K562 (cell line): ENCODE measurements around the gene MAPT. TPM values are rescaled to one million over a fixed set of nuclear protein-coding genes. Genes with fewer than 3 reads are reported as not detected.

ENCODE experiments used
- CEBPB ChIP-seq: fragments of 450-650 bp; IDR thresholded peaks from 2 replicates; pipeline ENCODE4 v1.6.1; 2016; ENCODE audit warnings: missing genetic modification characterization, missing compliant biosample characterization
- DNMT1 ChIP-seq: fragments of 450-650 bp; IDR thresholded peaks from 2 replicates; pipeline ENCODE4 v1.6.1; 2016; ENCODE audit warnings: antibody characterized with exemption, mild to moderate bottlenecking
- JUN ChIP-seq, 2 experiments: sonication (generic) in 1 of 2; formaldehyde crosslinking in 1 of 2; IDR thresholded peaks; 2 replicates each; pipeline versions ENCODE4 v1.6.1 to v1.8.0; 2012 to 2022; ENCODE audit warnings: borderline replicate concordance in 2 of 2, mild to moderate bottlenecking in 2 of 2, improper control_type of control experiment in 1 of 2, low read depth in 1 of 2, low read length in 1 of 2, missing genetic modification reagents in 1 of 2
- JUNB ChIP-seq: fragments of 450-650 bp; formaldehyde crosslinking; conservative IDR thresholded peaks from 2 replicates; pipeline ENCODE4 v1.4.0; 2020; ENCODE audit warnings: mild to moderate bottlenecking
- KLF13 ChIP-seq: fragments of 450-650 bp; IDR thresholded peaks from 2 replicates; pipeline ENCODE4 v1.6.1; 2016; ENCODE audit warnings: missing genetic modification characterization, low read depth, mild to moderate bottlenecking, missing compliant biosample characterization, moderate library complexity, borderline replicate concordance
- NEUROD1 ChIP-seq: fragments of 150-350 bp; IDR thresholded peaks from 2 replicates; pipeline ENCODE4 v1.6.1; 2014; ENCODE audit warnings: borderline replicate concordance, low read length, low read depth; ENCODE audit not compliant: partially characterized antibody
- NR2F6 ChIP-seq: fragments of 450-650 bp; formaldehyde crosslinking; IDR thresholded peaks from 2 replicates; pipeline ENCODE4 v1.4.0; 2020; ENCODE audit warnings: mild to moderate bottlenecking
- NUFIP1 ChIP-seq: fragments of 450-650 bp; IDR thresholded peaks from 2 replicates; pipeline ENCODE4 v1.6.1; 2018; ENCODE audit not compliant: partially characterized antibody
- POLR3A ChIP-seq: IDR thresholded peaks from 2 replicates; pipeline ENCODE4 v1.6.1; 2011; ENCODE audit warnings: borderline replicate concordance, mild to moderate bottlenecking, moderate library complexity; ENCODE audit not compliant: insufficient read length, insufficient read depth; ENCODE audit errors: extremely low read depth
- RAD21 ChIP-seq, 2 experiments: fragments of 250-450 bp in 1 of 2; fragments of 450-650 bp in 1 of 2; sonication (Bioruptor Pico) in 1 of 2; formaldehyde crosslinking in 1 of 2; IDR thresholded peaks in 1 of 2; conservative IDR thresholded peaks in 1 of 2; 2 replicates each; pipeline versions ENCODE4 v1.4.0 to v1.8.0; 2020 to 2022; ENCODE audit warnings: mild to moderate bottlenecking in 2 of 2, moderate library complexity in 1 of 2
- TCFL5 ChIP-seq: fragments of 250-450 bp; sonication (Bioruptor Pico); conservative IDR thresholded peaks from 2 replicates; pipeline ENCODE4 v1.6.1; 2021; ENCODE audit warnings: mild to moderate bottlenecking, moderate library complexity, matching md5 sums
- ZNF12 ChIP-seq: sonication (generic); formaldehyde crosslinking; IDR thresholded peaks from 2 replicates; pipeline ENCODE4 v1.4.0; 2020; ENCODE audit warnings: mild to moderate bottlenecking, missing genetic modification reagents
- ZNF212 ChIP-seq: fragments of 450-650 bp; formaldehyde crosslinking; IDR thresholded peaks from 2 replicates; pipeline ENCODE4 v1.4.0; 2020; ENCODE audit warnings: mild to moderate bottlenecking
- ZNF57 ChIP-seq: fragments of 450-650 bp; formaldehyde crosslinking; IDR thresholded peaks from 2 replicates; pipeline ENCODE4 v1.4.0; 2020; ENCODE audit warnings: mild to moderate bottlenecking, moderate library complexity
- ZNF77 ChIP-seq: fragments of 250-450 bp; sonication (Bioruptor Pico); IDR thresholded peaks from 2 replicates; pipeline ENCODE4 v1.5.0; 2020
- polyA plus RNA-seq, 8 experiments: library from polyadenylated mRNA; depleted of rRNA in 4 of 8; stranded (reverse) in 5 of 8; unstranded in 3 of 8; fragments of >200 nt; fragmentation: Nextera tagmentation in 2 of 8; fragmentation: Illumina TruSeq in 1 of 8; extraction: Ambion mirVana in 2 of 8; extraction: Trizol in 1 of 8; gene quantifications; 2 replicates each; pipeline versions ENCODE4 v1.2.1 to v1.2.3, GENCODE V29; 2011 to 2014; ENCODE audit warnings: inconsistent platforms in 1 of 8, missing spikeins in 1 of 8
- total RNA-seq, 7 experiments: library from RNA; depleted of rRNA in 6 of 7; stranded (reverse); fragments of >200 nt in 6 of 7; fragmentation: Illumina TruSeq in 2 of 7; extraction: Trizol in 2 of 7; gene quantifications; 2 replicates each; pipeline versions ENCODE4 v1.2.1 to v1.2.3, GENCODE V29; 2011 to 2021; ENCODE audit warnings: low replicate concordance in 1 of 7
- TF ChIP-seq, protein P1 (sequence below), 2 experiments: fragments of 450-650 bp; conservative IDR thresholded peaks; 2 replicates each; pipeline ENCODE4 v1.6.1; 2017; ENCODE audit warnings: mild to moderate bottlenecking in 2 of 2, moderate library complexity in 2 of 2
- TF ChIP-seq, protein P2 (sequence below): sonication (generic); formaldehyde crosslinking; IDR thresholded peaks from 2 replicates; pipeline ENCODE4 v1.8.0; 2022; ENCODE audit warnings: missing genetic modification reagents, mild to moderate bottlenecking, borderline replicate concordance
- TF ChIP-seq, protein P3 (sequence below): fragments of 250-450 bp; sonication (Bioruptor Pico); IDR thresholded peaks from 2 replicates; pipeline ENCODE4 v1.4.0; 2020; ENCODE audit warnings: mild to moderate bottlenecking, moderate library complexity
- TF ChIP-seq, protein P4 (sequence below), 2 experiments: fragments of 450-650 bp; IDR thresholded peaks; 2 replicates each; pipeline ENCODE4 v1.6.1; 2016

MAPT gene
- total and polyA plus RNA-seq, 9 of the 15 experiments (the other 6 are each of a cell fraction or from before 2014, with no cell fraction given) = 0.04 to 1.1 (median 0.36) TPM

DNA sequence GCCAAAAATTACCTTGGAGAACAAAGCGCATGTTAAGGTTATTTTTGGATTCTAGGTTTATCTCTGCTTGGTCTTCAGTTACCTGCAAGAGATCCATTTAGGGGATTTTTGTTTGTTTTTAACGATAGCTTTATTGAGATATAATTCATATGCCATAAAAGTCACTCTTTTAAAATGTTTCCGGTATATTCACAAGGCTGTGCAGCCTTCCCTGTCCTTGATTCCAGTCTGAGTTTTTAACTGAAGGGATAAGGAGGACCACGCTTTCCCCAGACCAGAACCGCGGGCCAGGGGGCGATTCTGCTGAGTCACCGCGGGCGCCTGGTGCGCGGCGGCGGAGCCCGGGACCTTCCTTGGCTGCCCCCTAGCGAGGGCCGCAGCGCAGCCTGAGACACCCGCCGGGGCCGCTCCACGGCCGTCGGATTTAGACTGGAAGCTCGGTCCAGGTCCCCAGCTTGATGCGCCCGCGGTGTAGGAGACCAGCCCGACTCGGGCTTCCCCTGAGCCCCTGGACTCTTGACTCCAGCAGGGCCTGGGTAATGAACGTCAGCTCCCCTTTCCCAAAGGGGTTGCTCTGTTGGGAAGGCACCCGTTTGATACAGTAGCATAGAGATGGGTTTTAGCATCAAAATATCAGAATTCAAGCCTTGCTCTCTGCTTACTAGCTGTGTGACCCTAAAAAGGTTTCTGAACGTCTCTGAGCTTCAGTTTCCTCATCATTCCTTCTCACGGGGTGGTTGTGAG lies 54.7 kb downstream of the MAPT start (continued):
- TF ChIP-seq, protein P1, sequence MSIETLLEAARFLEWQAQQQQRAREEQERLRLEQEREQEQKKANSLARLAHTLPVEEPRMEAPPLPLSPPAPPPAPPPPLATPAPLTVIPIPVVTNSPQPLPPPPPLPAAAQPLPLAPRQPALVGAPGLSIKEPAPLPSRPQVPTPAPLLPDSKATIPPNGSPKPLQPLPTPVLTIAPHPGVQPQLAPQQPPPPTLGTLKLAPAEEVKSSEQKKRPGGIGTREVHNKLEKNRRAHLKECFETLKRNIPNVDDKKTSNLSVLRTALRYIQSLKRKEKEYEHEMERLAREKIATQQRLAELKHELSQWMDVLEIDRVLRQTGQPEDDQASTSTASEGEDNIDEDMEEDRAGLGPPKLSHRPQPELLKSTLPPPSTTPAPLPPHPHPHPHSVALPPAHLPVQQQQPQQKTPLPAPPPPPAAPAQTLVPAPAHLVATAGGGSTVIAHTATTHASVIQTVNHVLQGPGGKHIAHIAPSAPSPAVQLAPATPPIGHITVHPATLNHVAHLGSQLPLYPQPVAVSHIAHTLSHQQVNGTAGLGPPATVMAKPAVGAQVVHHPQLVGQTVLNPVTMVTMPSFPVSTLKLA (conservative IDR thresholded peaks at IDR 0.05) = peak; percentile 25 to 42; a peak in 2 of 4 replicates
- TF ChIP-seq, protein P2, sequence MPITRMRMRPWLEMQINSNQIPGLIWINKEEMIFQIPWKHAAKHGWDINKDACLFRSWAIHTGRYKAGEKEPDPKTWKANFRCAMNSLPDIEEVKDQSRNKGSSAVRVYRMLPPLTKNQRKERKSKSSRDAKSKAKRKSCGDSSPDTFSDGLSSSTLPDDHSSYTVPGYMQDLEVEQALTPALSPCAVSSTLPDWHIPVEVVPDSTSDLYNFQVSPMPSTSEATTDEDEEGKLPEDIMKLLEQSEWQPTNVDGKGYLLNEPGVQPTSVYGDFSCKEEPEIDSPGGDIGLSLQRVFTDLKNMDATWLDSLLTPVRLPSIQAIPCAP = no peak
- TF ChIP-seq TCFL5 (no peak), JUNB (CRISPR knock-in tag) (no peak), NR2F6 (CRISPR knock-in tag) (no peak), NUFIP1 (peak; percentile 11), JUN (IDR thresholded peaks at IDR 0.05; ENCODE audit: borderline replicate concordance, low read depth, low read length) (peak; percentile 47; the same call in 1 of the 2 replicates), JUN (CRISPR knock-in tag; IDR thresholded peaks at IDR 0.05; ENCODE audit: borderline replicate concordance) (no peak), ZNF57 (no peak), KLF13 (tag) (no peak), ZNF12 (CRISPR knock-in tag) (no peak), RAD21 (CRISPR knock-in tag; conservative IDR thresholded peaks at IDR 0.05 in 1 of 2, IDR thresholded peaks at IDR 0.05 in 1 of 2) (peak; percentile 67 to 85), ZNF212 (CRISPR knock-in tag) (no peak), NEUROD1 (peak; percentile 25), ZNF77 (CRISPR knock-in tag) (no peak), POLR3A (no peak), DNMT1 (no peak), CEBPB (tag) (no peak)
- TF ChIP-seq, protein P3, sequence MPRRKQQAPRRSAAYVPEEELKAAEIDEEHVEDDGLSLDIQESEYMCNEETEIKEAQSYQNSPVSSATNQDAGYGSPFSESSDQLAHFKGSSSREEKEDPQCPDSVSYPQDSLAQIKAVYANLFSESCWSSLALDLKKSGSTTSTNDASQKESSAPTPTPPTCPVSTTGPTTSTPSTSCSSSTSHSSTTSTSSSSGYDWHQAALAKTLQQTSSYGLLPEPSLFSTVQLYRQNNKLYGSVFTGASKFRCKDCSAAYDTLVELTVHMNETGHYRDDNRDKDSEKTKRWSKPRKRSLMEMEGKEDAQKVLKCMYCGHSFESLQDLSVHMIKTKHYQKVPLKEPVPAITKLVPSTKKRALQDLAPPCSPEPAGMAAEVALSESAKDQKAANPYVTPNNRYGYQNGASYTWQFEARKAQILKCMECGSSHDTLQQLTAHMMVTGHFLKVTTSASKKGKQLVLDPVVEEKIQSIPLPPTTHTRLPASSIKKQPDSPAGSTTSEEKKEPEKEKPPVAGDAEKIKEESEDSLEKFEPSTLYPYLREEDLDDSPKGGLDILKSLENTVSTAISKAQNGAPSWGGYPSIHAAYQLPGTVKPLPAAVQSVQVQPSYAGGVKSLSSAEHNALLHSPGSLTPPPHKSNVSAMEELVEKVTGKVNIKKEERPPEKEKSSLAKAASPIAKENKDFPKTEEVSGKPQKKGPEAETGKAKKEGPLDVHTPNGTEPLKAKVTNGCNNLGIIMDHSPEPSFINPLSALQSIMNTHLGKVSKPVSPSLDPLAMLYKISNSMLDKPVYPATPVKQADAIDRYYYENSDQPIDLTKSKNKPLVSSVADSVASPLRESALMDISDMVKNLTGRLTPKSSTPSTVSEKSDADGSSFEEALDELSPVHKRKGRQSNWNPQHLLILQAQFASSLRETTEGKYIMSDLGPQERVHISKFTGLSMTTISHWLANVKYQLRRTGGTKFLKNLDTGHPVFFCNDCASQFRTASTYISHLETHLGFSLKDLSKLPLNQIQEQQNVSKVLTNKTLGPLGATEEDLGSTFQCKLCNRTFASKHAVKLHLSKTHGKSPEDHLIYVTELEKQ (CRISPR knock-in tag) = no peak
- TF ChIP-seq, protein P4, sequence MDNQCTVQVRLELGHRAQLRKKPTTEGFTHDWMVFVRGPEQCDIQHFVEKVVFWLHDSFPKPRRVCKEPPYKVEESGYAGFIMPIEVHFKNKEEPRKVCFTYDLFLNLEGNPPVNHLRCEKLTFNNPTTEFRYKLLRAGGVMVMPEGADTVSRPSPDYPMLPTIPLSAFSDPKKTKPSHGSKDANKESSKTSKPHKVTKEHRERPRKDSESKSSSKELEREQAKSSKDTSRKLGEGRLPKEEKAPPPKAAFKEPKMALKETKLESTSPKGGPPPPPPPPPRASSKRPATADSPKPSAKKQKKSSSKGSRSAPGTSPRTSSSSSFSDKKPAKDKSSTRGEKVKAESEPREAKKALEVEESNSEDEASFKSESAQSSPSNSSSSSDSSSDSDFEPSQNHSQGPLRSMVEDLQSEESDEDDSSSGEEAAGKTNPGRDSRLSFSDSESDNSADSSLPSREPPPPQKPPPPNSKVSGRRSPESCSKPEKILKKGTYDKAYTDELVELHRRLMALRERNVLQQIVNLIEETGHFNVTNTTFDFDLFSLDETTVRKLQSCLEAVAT (IDR thresholded peaks at IDR 0.05) = no peak
